Measurements from ENCODE around the gene CYP2W1. TPM values are rescaled to one million over a fixed set of nuclear protein-coding genes. Genes with fewer than 3 reads are reported as not detected.
A peak's percentile ranks its signal among the peaks of the same experiment; 100 is the strongest.

The CYP2W1 gene
- total and polyA plus RNA-seq, 10 of the 15 experiments (the other 5 are each of a cell fraction or from before 2014, with no cell fraction given) = not detected

DNA sequence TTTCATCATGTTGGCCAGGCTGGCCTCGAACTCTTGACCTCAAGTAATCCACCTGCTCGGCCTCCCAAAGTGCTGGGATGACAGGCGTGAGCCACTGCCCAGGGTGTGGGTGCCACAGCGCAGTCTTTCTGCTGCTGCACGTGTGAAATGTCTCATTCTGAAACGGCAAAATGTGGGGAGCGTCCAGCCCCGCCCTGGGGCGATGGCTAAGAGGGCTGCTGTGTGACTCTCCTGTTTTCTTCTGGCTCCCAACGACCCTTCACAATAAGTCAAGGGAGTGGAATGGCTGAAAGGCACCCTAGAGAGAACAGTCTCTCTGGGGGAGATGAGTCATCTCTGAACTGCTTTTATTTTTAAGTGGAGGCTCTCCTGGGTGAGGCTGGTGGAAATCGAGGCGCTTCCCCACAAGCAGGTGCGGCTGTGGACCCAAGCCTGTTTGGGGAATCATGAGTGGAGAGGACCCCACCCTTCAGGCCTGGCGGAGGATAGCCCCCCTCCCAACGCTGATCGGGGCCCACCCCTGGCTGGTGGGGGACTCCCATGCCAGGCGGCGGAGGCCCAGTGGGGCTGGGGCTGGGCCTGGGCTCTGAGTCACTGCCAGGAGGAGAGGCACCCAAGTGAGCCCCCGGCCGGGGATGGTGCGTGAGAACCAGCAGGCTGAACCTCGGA lies 46.5 kb upstream of the CYP2W1 start (continued):
- TF ChIP-seq, protein P1, sequence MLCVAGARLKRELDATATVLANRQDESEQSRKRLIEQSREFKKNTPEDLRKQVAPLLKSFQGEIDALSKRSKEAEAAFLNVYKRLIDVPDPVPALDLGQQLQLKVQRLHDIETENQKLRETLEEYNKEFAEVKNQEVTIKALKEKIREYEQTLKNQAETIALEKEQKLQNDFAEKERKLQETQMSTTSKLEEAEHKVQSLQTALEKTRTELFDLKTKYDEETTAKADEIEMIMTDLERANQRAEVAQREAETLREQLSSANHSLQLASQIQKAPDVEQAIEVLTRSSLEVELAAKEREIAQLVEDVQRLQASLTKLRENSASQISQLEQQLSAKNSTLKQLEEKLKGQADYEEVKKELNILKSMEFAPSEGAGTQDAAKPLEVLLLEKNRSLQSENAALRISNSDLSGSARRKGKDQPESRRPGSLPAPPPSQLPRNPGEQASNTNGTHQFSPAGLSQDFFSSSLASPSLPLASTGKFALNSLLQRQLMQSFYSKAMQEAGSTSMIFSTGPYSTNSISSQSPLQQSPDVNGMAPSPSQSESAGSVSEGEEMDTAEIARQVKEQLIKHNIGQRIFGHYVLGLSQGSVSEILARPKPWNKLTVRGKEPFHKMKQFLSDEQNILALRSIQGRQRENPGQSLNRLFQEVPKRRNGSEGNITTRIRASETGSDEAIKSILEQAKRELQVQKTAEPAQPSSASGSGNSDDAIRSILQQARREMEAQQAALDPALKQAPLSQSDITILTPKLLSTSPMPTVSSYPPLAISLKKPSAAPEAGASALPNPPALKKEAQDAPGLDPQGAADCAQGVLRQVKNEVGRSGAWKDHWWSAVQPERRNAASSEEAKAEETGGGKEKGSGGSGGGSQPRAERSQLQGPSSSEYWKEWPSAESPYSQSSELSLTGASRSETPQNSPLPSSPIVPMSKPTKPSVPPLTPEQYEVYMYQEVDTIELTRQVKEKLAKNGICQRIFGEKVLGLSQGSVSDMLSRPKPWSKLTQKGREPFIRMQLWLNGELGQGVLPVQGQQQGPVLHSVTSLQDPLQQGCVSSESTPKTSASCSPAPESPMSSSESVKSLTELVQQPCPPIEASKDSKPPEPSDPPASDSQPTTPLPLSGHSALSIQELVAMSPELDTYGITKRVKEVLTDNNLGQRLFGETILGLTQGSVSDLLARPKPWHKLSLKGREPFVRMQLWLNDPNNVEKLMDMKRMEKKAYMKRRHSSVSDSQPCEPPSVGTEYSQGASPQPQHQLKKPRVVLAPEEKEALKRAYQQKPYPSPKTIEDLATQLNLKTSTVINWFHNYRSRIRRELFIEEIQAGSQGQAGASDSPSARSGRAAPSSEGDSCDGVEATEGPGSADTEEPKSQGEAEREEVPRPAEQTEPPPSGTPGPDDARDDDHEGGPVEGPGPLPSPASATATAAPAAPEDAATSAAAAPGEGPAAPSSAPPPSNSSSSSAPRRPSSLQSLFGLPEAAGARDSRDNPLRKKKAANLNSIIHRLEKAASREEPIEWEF (IDR thresholded peaks at IDR 0.05; ENCODE audit: insufficient replicate concordance, low read depth, low read length) = peak; percentile 59
- TF ChIP-seq HCFC1 (IDR thresholded peaks at IDR 0.05; ENCODE audit: low read length) (no peak), CBFB (IDR thresholded peaks at IDR 0.05; ENCODE audit: low read depth) (peak; percentile 49; the same call in 1 of the 2 replicates), MEF2B (IDR thresholded peaks at IDR 0.05; ENCODE audit: partially characterized antibody, poor library complexity, severe bottlenecking) (peak; percentile 99), TCF7 (IDR thresholded peaks at IDR 0.05; ENCODE audit: borderline replicate concordance) (no peak), ZZZ3 (IDR thresholded peaks at IDR 0.05; ENCODE audit: control insufficient read depth, insufficient read length, low read depth) (no peak), NFIC (IDR thresholded peaks at IDR 0.05; ENCODE audit: low read depth, low read length) (no peak), POU2F2 (IDR thresholded peaks at IDR 0.05; ENCODE audit: borderline replicate concordance, low read depth, low read length) (peak; percentile 28; the same call in 1 of the 3 replicates), ZNF384 (IDR thresholded peaks at IDR 0.05; ENCODE audit: borderline replicate concordance, low read depth, low read length) (no peak)
- TF ChIP-seq, protein P2, sequence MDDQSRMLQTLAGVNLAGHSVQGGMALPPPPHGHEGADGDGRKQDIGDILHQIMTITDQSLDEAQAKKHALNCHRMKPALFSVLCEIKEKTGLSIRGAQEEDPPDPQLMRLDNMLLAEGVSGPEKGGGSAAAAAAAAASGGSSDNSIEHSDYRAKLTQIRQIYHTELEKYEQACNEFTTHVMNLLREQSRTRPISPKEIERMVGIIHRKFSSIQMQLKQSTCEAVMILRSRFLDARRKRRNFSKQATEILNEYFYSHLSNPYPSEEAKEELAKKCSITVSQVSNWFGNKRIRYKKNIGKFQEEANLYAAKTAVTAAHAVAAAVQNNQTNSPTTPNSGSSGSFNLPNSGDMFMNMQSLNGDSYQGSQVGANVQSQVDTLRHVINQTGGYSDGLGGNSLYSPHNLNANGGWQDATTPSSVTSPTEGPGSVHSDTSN (IDR thresholded peaks at IDR 0.05; ENCODE audit: insufficient replicate concordance, low read depth, low read length) = peak; percentile 20
- TF ChIP-seq, protein P3, sequence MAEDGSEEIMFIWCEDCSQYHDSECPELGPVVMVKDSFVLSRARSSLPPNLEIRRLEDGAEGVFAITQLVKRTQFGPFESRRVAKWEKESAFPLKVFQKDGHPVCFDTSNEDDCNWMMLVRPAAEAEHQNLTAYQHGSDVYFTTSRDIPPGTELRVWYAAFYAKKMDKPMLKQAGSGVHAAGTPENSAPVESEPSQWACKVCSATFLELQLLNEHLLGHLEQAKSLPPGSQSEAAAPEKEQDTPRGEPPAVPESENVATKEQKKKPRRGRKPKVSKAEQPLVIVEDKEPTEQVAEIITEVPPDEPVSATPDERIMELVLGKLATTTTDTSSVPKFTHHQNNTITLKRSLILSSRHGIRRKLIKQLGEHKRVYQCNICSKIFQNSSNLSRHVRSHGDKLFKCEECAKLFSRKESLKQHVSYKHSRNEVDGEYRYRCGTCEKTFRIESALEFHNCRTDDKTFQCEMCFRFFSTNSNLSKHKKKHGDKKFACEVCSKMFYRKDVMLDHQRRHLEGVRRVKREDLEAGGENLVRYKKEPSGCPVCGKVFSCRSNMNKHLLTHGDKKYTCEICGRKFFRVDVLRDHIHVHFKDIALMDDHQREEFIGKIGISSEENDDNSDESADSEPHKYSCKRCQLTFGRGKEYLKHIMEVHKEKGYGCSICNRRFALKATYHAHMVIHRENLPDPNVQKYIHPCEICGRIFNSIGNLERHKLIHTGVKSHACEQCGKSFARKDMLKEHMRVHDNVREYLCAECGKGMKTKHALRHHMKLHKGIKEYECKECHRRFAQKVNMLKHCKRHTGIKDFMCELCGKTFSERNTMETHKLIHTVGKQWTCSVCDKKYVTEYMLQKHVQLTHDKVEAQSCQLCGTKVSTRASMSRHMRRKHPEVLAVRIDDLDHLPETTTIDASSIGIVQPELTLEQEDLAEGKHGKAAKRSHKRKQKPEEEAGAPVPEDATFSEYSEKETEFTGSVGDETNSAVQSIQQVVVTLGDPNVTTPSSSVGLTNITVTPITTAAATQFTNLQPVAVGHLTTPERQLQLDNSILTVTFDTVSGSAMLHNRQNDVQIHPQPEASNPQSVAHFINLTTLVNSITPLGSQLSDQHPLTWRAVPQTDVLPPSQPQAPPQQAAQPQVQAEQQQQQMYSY (CRISPR knock-in tag; IDR thresholded peaks at IDR 0.05) = no peak
- TF ChIP-seq, protein P4, sequence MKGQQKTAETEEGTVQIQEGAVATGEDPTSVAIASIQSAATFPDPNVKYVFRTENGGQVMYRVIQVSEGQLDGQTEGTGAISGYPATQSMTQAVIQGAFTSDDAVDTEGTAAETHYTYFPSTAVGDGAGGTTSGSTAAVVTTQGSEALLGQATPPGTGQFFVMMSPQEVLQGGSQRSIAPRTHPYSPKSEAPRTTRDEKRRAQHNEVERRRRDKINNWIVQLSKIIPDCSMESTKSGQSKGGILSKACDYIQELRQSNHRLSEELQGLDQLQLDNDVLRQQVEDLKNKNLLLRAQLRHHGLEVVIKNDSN (IDR thresholded peaks at IDR 0.05; ENCODE audit: borderline replicate concordance, extremely low read length, insufficient read depth, low read depth, low read length) = no peak
- TF ChIP-seq, protein P5, sequence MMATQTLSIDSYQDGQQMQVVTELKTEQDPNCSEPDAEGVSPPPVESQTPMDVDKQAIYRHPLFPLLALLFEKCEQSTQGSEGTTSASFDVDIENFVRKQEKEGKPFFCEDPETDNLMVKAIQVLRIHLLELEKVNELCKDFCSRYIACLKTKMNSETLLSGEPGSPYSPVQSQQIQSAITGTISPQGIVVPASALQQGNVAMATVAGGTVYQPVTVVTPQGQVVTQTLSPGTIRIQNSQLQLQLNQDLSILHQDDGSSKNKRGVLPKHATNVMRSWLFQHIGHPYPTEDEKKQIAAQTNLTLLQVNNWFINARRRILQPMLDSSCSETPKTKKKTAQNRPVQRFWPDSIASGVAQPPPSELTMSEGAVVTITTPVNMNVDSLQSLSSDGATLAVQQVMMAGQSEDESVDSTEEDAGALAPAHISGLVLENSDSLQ (IDR thresholded peaks at IDR 0.05) = peak; percentile 67
- TF ChIP-seq, protein P6, sequence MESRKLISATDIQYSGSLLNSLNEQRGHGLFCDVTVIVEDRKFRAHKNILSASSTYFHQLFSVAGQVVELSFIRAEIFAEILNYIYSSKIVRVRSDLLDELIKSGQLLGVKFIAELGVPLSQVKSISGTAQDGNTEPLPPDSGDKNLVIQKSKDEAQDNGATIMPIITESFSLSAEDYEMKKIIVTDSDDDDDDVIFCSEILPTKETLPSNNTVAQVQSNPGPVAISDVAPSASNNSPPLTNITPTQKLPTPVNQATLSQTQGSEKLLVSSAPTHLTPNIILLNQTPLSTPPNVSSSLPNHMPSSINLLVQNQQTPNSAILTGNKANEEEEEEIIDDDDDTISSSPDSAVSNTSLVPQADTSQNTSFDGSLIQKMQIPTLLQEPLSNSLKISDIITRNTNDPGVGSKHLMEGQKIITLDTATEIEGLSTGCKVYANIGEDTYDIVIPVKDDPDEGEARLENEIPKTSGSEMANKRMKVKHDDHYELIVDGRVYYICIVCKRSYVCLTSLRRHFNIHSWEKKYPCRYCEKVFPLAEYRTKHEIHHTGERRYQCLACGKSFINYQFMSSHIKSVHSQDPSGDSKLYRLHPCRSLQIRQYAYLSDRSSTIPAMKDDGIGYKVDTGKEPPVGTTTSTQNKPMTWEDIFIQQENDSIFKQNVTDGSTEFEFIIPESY (IDR thresholded peaks at IDR 0.05) = no peak; the same call in 1 of the 2 replicates
